GM10266 (cell line): ENCODE data around the gene ITGB2.
A peak's percentile ranks its signal among the peaks of the same experiment; 100 is the strongest.

Experiments used
- DNase-seq: peaks from one replicate; pipeline ENCODE4 v3.0.0; 2012; ENCODE audit errors: extremely low spot score
- TF ChIP-seq, protein P1 (sequence below): IDR thresholded peaks from 2 replicates; pipeline ENCODE4 v1.5.1; 2012; ENCODE audit warnings: mild to moderate bottlenecking, low read depth; ENCODE audit not compliant: control insufficient read depth, insufficient read depth; ENCODE audit errors: missing control alignments

ITGB2 gene

DNA sequence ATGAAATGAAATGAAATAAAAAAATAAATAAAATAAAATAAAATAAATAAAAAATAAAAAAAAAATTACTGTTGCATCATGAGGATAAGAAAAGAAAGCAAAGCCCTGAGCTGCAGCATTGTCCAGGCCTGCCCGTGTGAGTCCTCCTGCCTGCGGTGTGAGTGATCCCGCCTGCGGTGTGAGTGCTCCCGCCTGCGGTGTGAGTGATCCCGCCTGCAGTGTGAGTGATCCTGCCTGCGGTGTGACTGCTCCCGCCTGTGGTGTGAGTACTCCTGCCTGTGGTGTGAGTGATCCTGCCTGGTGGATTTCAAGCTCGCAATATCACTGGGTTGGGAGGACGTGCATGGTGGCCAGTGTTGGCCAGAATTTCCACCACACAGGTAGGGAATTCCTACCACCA is 24.8 kb downstream of the ITGB2 start:
- no peak for DNase-seq
- TF ChIP-seq, protein P1, sequence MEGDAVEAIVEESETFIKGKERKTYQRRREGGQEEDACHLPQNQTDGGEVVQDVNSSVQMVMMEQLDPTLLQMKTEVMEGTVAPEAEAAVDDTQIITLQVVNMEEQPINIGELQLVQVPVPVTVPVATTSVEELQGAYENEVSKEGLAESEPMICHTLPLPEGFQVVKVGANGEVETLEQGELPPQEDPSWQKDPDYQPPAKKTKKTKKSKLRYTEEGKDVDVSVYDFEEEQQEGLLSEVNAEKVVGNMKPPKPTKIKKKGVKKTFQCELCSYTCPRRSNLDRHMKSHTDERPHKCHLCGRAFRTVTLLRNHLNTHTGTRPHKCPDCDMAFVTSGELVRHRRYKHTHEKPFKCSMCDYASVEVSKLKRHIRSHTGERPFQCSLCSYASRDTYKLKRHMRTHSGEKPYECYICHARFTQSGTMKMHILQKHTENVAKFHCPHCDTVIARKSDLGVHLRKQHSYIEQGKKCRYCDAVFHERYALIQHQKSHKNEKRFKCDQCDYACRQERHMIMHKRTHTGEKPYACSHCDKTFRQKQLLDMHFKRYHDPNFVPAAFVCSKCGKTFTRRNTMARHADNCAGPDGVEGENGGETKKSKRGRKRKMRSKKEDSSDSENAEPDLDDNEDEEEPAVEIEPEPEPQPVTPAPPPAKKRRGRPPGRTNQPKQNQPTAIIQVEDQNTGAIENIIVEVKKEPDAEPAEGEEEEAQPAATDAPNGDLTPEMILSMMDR, result no peak

- TF ChIP-seq, protein P1, result no peak
- DNase-seq, result no peak
These were observed 25.9 kb downstream of the ITGB2 start for GRCh38 chr21:44894687-44895302.

- no peak for DNase-seq
- TF ChIP-seq, protein P1, result no peak
These were observed 26.6 kb downstream of the ITGB2 start for GRCh38 chr21:44893948-44894656.

DNA sequence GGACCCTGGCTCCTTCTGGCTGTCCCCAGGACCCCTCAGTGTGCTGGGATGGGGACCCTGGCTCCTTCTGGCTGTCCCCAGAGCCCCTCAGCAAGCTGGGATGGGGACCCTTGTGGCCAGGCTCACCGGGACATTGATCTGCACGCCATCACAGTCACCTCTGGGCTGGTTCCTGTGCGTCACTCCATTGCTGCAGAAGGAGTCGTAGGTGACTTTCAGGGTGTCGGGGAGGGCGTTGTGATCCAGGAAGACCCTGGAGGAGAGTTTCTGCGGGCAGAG is 27.5 kb downstream of the ITGB2 start:
- TF ChIP-seq, protein P1, result no peak
- no peak for DNase-seq

DNA sequence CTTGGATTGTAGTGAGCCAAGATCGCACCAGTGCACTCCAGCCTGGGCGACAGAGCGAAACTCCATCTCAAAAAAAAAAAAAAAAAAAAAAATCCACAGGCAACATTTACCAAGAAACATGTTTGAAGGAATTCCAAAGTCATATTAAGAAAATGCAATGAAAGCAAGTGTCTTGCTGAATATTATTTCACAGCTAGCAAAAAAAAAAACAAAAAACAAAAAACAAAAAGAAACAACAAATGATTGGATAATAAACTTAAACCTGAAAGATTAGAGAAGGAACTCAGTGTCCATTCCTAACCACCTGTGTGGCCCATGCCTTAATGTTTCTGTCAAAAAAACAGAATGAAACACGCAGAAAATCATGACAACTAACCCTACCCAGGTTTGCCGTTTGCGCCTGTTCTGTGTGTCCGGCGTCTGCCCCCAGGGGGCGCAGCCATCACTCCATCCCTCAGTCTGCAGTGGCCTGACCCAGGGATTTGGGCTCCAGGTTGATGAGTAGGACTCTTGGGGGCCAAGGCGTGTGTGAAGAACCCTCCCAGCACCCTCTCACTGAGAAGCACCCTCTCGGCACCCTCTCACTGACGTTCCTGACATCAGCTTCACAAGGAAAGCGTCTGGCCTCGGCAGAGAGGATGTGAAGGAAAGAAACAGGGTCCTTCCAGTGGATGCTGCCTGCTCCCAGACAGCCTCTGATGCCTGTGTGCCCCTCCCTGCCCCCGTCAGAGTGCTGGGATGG is 28.0 kb downstream of the ITGB2 start:
- TF ChIP-seq, protein P1, result peak; percentile 86
- peak; percentile 85 for DNase-seq

GRCh38 chr21:44892095-44892494 is 28.6 kb downstream of the ITGB2 start:
- DNase-seq, result no peak
- TF ChIP-seq, protein P1, result no peak

- TF ChIP-seq, protein P1, result no peak
- DNase-seq, result no peak
These were observed 29.1 kb downstream of the ITGB2 start for GRCh38 chr21:44891631-44892031.
